ENCODE results near the gene LNPK. TPM values are rescaled to one million over a fixed set of nuclear protein-coding genes. Genes with fewer than 3 reads are reported as not detected.

LNPK gene
- total and polyA plus RNA-seq, 2 experiments from 2014 or later, result 5.4 to 8.1 TPM

- Mint-ChIP-seq H3K36me3 (ENCODE audit: low read depth) (no peaks in the 10 kb centered on the region), H3K9me3 (no peaks in the 10 kb centered on the region), H3K27ac (no peak overlapping the region), H3K4me3 (no peak overlapping the region), H3K27me3 (ENCODE audit: insufficient read depth, low read depth, poor library complexity) (peaks cover 2% of the 10 kb centered on the region), H3K4me1 (peaks cover 9% of the 10 kb centered on the region; the same call in 2 of the 3 replicates)
- Histone ChIP-seq H3K9me2 (ENCODE audit: insufficient read depth) (no peaks in the 10 kb centered on the region), H3K4me3 (no peak overlapping the region), H3K27me3 (ENCODE audit: insufficient read depth) (peaks cover 37% of the 10 kb centered on the region), H2AFZ (no peak overlapping the region), H3F3A (replicated peaks; ENCODE audit: low read depth) (no peaks in the 10 kb centered on the region; the same call in 1 of the 2 replicates), H3K4me1 (ENCODE audit: insufficient read depth) (peaks cover 10% of the 10 kb centered on the region), H3K27ac (ENCODE audit: low read depth) (no peak overlapping the region), H3K79me2 (replicated peaks; ENCODE audit: insufficient read depth) (peaks cover 13% of the 10 kb centered on the region), H3K4me2 (no peak overlapping the region), H4K20me1 (replicated peaks; ENCODE audit: insufficient read depth) (0 out of 2 replicates have a peak, but pooled peaks cover 8% of the 10 kb centered on the region), H3K36me3 (ENCODE audit: insufficient read depth) (no peaks in the 10 kb centered on the region)
- TF ChIP-seq ZNF114 (CRISPR knock-in tag; IDR thresholded peaks at IDR 0.05), result no peak
- no peak for TF ChIP-seq POLR2AphosphoS5 (IDR thresholded peaks at IDR 0.05; ENCODE audit: low read depth)
- no peak for TF ChIP-seq STAT1 (IDR thresholded peaks at IDR 0.05; ENCODE audit: unreplicated experiment)
- TF ChIP-seq CREB1 (CRISPR knock-in tag; IDR thresholded peaks at IDR 0.05; ENCODE audit: low read depth), result no peak
- no peak for TF ChIP-seq ETS1 (IDR thresholded peaks at IDR 0.05)
- TF ChIP-seq, protein P1, sequence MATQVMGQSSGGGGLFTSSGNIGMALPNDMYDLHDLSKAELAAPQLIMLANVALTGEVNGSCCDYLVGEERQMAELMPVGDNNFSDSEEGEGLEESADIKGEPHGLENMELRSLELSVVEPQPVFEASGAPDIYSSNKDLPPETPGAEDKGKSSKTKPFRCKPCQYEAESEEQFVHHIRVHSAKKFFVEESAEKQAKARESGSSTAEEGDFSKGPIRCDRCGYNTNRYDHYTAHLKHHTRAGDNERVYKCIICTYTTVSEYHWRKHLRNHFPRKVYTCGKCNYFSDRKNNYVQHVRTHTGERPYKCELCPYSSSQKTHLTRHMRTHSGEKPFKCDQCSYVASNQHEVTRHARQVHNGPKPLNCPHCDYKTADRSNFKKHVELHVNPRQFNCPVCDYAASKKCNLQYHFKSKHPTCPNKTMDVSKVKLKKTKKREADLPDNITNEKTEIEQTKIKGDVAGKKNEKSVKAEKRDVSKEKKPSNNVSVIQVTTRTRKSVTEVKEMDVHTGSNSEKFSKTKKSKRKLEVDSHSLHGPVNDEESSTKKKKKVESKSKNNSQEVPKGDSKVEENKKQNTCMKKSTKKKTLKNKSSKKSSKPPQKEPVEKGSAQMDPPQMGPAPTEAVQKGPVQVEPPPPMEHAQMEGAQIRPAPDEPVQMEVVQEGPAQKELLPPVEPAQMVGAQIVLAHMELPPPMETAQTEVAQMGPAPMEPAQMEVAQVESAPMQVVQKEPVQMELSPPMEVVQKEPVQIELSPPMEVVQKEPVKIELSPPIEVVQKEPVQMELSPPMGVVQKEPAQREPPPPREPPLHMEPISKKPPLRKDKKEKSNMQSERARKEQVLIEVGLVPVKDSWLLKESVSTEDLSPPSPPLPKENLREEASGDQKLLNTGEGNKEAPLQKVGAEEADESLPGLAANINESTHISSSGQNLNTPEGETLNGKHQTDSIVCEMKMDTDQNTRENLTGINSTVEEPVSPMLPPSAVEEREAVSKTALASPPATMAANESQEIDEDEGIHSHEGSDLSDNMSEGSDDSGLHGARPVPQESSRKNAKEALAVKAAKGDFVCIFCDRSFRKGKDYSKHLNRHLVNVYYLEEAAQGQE (IDR thresholded peaks at IDR 0.05; ENCODE audit: unreplicated experiment), result no peak
- TF ChIP-seq, protein P2, sequence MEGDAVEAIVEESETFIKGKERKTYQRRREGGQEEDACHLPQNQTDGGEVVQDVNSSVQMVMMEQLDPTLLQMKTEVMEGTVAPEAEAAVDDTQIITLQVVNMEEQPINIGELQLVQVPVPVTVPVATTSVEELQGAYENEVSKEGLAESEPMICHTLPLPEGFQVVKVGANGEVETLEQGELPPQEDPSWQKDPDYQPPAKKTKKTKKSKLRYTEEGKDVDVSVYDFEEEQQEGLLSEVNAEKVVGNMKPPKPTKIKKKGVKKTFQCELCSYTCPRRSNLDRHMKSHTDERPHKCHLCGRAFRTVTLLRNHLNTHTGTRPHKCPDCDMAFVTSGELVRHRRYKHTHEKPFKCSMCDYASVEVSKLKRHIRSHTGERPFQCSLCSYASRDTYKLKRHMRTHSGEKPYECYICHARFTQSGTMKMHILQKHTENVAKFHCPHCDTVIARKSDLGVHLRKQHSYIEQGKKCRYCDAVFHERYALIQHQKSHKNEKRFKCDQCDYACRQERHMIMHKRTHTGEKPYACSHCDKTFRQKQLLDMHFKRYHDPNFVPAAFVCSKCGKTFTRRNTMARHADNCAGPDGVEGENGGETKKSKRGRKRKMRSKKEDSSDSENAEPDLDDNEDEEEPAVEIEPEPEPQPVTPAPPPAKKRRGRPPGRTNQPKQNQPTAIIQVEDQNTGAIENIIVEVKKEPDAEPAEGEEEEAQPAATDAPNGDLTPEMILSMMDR (conservative IDR thresholded peaks at IDR 0.05; ENCODE audit: low read depth in 2 of 2), result no peak
- TF ChIP-seq JUNB (IDR thresholded peaks at IDR 0.05; ENCODE audit: unreplicated experiment), result no peak
- no peak for TF ChIP-seq EZH2phosphoT487 (IDR thresholded peaks at IDR 0.05; ENCODE audit: unreplicated experiment)
- no peak for TF ChIP-seq ZNF331 (CRISPR knock-in tag; IDR thresholded peaks at IDR 0.05; ENCODE audit: low read depth)
- TF ChIP-seq EZH2 (IDR thresholded peaks at IDR 0.05; ENCODE audit: low read depth, unreplicated experiment), result no peak
- no peak for TF ChIP-seq NANOG (IDR thresholded peaks at IDR 0.05; ENCODE audit: borderline replicate concordance)
- no peak for TF ChIP-seq ZNF462 (CRISPR knock-in tag; IDR thresholded peaks at IDR 0.05)
- ATAC-seq, result no peak
- no peak for DNase-seq (ENCODE audit: low spot score)
Measured at GRCh38 chr2:176004934-176005333, 2.9 kb upstream of the LNPK start.
